ENCODE measurements around the gene PROS1.

DNA sequence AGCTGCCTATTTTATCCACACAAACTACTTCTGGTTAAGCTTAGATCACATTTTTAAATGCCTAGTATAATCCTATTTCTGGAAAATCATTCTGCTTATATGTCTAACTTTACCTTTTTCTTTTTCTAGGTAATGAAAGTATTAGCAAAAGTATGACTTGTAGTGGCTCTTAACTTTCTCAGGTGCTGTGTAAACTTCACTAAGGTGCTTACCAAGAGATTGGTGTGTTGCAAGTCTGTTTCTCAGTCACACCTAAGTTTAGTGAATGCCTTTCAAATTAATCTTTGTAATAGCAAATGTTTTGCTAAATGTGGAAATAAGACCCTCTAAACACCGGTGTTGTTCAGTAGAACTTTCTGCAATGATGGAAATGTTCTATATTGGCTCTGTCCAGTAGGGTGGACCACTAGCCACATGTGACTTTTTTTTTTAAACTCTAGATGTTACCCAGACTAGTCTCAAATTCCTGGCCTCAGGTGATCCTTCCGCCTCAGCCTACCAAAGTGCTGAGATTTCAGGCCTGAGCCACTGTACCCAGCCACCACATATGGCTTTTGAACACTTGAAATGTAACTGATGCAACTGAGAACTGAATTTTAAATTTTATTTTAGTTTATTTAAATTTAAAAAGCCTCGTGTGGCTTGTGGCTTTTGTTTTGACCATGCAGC lies 28.3 kb upstream of the PROS1 start:
- TF ChIP-seq, protein P1, sequence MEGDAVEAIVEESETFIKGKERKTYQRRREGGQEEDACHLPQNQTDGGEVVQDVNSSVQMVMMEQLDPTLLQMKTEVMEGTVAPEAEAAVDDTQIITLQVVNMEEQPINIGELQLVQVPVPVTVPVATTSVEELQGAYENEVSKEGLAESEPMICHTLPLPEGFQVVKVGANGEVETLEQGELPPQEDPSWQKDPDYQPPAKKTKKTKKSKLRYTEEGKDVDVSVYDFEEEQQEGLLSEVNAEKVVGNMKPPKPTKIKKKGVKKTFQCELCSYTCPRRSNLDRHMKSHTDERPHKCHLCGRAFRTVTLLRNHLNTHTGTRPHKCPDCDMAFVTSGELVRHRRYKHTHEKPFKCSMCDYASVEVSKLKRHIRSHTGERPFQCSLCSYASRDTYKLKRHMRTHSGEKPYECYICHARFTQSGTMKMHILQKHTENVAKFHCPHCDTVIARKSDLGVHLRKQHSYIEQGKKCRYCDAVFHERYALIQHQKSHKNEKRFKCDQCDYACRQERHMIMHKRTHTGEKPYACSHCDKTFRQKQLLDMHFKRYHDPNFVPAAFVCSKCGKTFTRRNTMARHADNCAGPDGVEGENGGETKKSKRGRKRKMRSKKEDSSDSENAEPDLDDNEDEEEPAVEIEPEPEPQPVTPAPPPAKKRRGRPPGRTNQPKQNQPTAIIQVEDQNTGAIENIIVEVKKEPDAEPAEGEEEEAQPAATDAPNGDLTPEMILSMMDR (IDR thresholded peaks at IDR 0.05): no peak
- TF ChIP-seq POLR2A (IDR thresholded peaks at IDR 0.05): no peak
